ACHN (cell line): Measurements from ENCODE around the gene ACAA1.

Source experiments
- DNase-seq: peaks from one replicate; pipeline ENCODE4 v3.0.0-alpha.2; 2015
- in situ Hi-C: cut with HindIII; loops from 2 replicates; pipeline ENCODE4 v1.10.0; 2017; ENCODE audit warnings: low sequenced_read_pairs, low pct_ligation_motif_present, low pct_unique_long_range_greater_than_20kb

The ACAA1 gene

GRCh38 chr3:38111696-38112377, 25.1 kb downstream of the ACAA1 start:
- DNase-seq = no peak
- in situ Hi-C loops = no loop called here

GRCh38 chr3:38111201-38111600, 25.7 kb downstream of the ACAA1 start:
- no peak for DNase-seq
- in situ Hi-C loops = no loop called here

GRCh38 chr3:38110314-38111050, 26.4 kb downstream of the ACAA1 start:
- in situ Hi-C loops = no loop called here
- no peak for DNase-seq

- DNase-seq = no peak
- in situ Hi-C loops = no loop called here
Observed at GRCh38 chr3:38109580-38110313, 27.2 kb downstream of the ACAA1 start.

GRCh38 chr3:38108649-38109579, 28.0 kb downstream of the ACAA1 start:
- in situ Hi-C loops = no loop called here
- no peak for DNase-seq

GRCh38 chr3:38107911-38108648, 28.8 kb downstream of the ACAA1 start:
- no peak for DNase-seq
- in situ Hi-C loops = no loop called here

- in situ Hi-C loops = no loop called here
- no peak for DNase-seq
Observed at GRCh38 chr3:38105525-38105924, 31.4 kb downstream of the ACAA1 start.

GRCh38 chr3:38102444-38102814, 34.5 kb downstream of the ACAA1 start:
- in situ Hi-C loops = no loop called here
- no peak for DNase-seq

- in situ Hi-C loops = no loop called here
- no peak for DNase-seq
Observed at GRCh38 chr3:38101811-38102443, 35.0 kb downstream of the ACAA1 start.

- DNase-seq = no peak
- in situ Hi-C loops = no loop called here
Observed at GRCh38 chr3:38100498-38100897, 36.4 kb downstream of the ACAA1 start.

GRCh38 chr3:38099518-38099917, 37.4 kb downstream of the ACAA1 start:
- no peak for DNase-seq
- in situ Hi-C loops = no loop called here

- no peak for DNase-seq
- in situ Hi-C loops = no loop called here
Observed at GRCh38 chr3:38098376-38098723, 38.6 kb downstream of the ACAA1 start.

GRCh38 chr3:38097446-38098375, 39.2 kb downstream of the ACAA1 start:
- in situ Hi-C loops = no loop called here
- no peak for DNase-seq

- in situ Hi-C loops = no loop called here
- DNase-seq = no peak
Observed at GRCh38 chr3:38095669-38096483, 41.1 kb downstream of the ACAA1 start.

GRCh38 chr3:38094999-38095398, 41.9 kb downstream of the ACAA1 start:
- in situ Hi-C loops = no loop called here
- no peak for DNase-seq

GRCh38 chr3:38090453-38090852, 46.5 kb downstream of the ACAA1 start:
- no peak for DNase-seq
- in situ Hi-C loops = no loop called here
